H1 (cell line): Measurements from ENCODE around the gene MMAB. TPM values are rescaled to one million over a fixed set of nuclear protein-coding genes. Genes with fewer than 3 reads are reported as not detected.

ENCODE experiments used
- CTCF ChIA-PET: fragments of 300-600 bp; sonication (Branson Sonifier 250); formaldehyde crosslinking; loops from one replicate; lab custom pipeline; 2021; ENCODE audit not compliant: partially characterized antibody; lab: Charles Lee
- POLR2A ChIA-PET: fragments of 300-600 bp; sonication (Branson Sonifier 250); formaldehyde crosslinking; loops from one replicate; lab custom pipeline; 2021; ENCODE audit warnings: inconsistent platforms; ENCODE audit not compliant: partially characterized antibody; lab: Charles Lee
- DNase-seq, 2 experiments: peaks; one replicate each; pipeline versions ENCODE4 v3.0.0 to v3.0.0-alpha.2; 2010 to 2022; ENCODE audit warnings: low spot score in 2 of 2, low read depth in 1 of 2, mixed read lengths in 1 of 2
- FAIRE-seq: peaks from 2 replicates; lab custom pipeline; 2011; peaks lifted over from hg19 to GRCh38; lab: Jason Lieb, UNC
- H2AFZ ChIP-seq: 2 replicates; pipeline ENCODE4 v1.8.1; 2012; ENCODE audit warnings: low read length, inconsistent platforms
- H2AK5ac ChIP-seq: 2 replicates; pipeline ENCODE4 v1.6.1; 2013; ENCODE audit warnings: low read depth, low read length
- H2BK120ac ChIP-seq: replicated peaks from 2 replicates; pipeline ENCODE3; 2013; ENCODE audit warnings: low read depth, low read length, inconsistent platforms
- H2BK12ac ChIP-seq: 2 replicates; pipeline ENCODE4 v1.6.1; 2013; ENCODE audit warnings: low read depth, low read length
- H2BK15ac ChIP-seq: 2 replicates; pipeline ENCODE4 v1.6.1; 2013; ENCODE audit warnings: low read length
- H2BK20ac ChIP-seq: 2 replicates; pipeline ENCODE4 v1.6.1; 2013; ENCODE audit warnings: low read length
- H2BK5ac ChIP-seq: 2 replicates; pipeline ENCODE4 v1.6.1; 2013; ENCODE audit warnings: low read depth, low read length
- H3K14ac ChIP-seq: 2 replicates; pipeline ENCODE4 v1.6.1; 2013; ENCODE audit warnings: inconsistent platforms; ENCODE audit not compliant: insufficient read length
- H3K18ac ChIP-seq: 2 replicates; pipeline ENCODE4 v1.6.1; 2013; ENCODE audit warnings: low read length; ENCODE audit errors: extremely low read depth
- H3K23ac ChIP-seq: 2 replicates; pipeline ENCODE4 v1.6.1; 2013; ENCODE audit warnings: inconsistent platforms; ENCODE audit not compliant: insufficient read length
- H3K23me2 ChIP-seq: 2 replicates; pipeline ENCODE4 v1.6.1; 2013; ENCODE audit warnings: low read depth, low read length
- H3K27ac ChIP-seq: 2 replicates; pipeline ENCODE4 v1.6.1; 2011; ENCODE audit warnings: low read depth, low read length, inconsistent platforms
- H3K27me3 ChIP-seq, 4 experiments: replicated peaks in 1 of 4; 1 replicate in 1 of 4; 2 replicates in 3 of 4; pipeline versions ENCODE4 v1.6.1 to v1.8.1; 2011 to 2013; ENCODE audit warnings: low read length in 3 of 4, mild to moderate bottlenecking in 3 of 4, inconsistent platforms in 2 of 4, mixed read lengths in 2 of 4, moderate library complexity in 1 of 4; ENCODE audit not compliant: control insufficient read depth in 3 of 4, insufficient read depth in 3 of 4; ENCODE audit errors: extremely low read depth in 1 of 4
- H3K36me3 ChIP-seq, 4 experiments: 2 replicates each; pipeline versions ENCODE4 v1.6.1 to v1.8.1; 2011 to 2013; ENCODE audit warnings: mild to moderate bottlenecking in 4 of 4, low read length in 3 of 4, moderate library complexity in 2 of 4, control low read depth in 1 of 4, inconsistent platforms in 1 of 4; ENCODE audit not compliant: insufficient read depth in 4 of 4, control insufficient read depth in 2 of 4
- H3K4ac ChIP-seq: replicated peaks from 2 replicates; pipeline ENCODE3; 2013; ENCODE audit warnings: low read length, low read depth, mixed read lengths, inconsistent platforms; ENCODE audit not compliant: insufficient read length
- H3K4me1 ChIP-seq, 4 experiments: replicated peaks in 1 of 4; 1 replicate in 1 of 4; 2 replicates in 3 of 4; pipeline versions ENCODE4 v1.6.1 to v1.8.1; 2011 to 2013; ENCODE audit warnings: low read length in 3 of 4, inconsistent platforms in 2 of 4, mixed read lengths in 1 of 4; ENCODE audit not compliant: insufficient read depth in 4 of 4, control insufficient read depth in 3 of 4
- H3K4me2 ChIP-seq, 2 experiments: 2 replicates each; pipeline versions ENCODE4 v1.6.1 to v1.8.1; 2011 to 2013; ENCODE audit warnings: low read depth in 2 of 2, low read length in 2 of 2, control low read depth in 1 of 2, inconsistent platforms in 1 of 2, mild to moderate bottlenecking in 1 of 2; ENCODE audit not compliant: insufficient read depth in 1 of 2
- H3K4me3 ChIP-seq, 4 experiments: fragments of 200-600, 300-600 bp in 1 of 4; sonication (generic), shearing (Covaris generic), sonication (Bioruptor Twin) in 1 of 4; 2 replicates each; pipeline versions ENCODE4 v1.5.1 to v1.8.1; 2011 to 2016; ENCODE audit warnings: low read length in 4 of 4, low read depth in 3 of 4, control low read depth in 2 of 4, inconsistent platforms in 2 of 4, mild to moderate bottlenecking in 2 of 4, mixed read lengths in 1 of 4, moderate library complexity in 1 of 4; ENCODE audit not compliant: insufficient read depth in 2 of 4; ENCODE audit errors: extremely low read depth in 1 of 4
- H3K56ac ChIP-seq: replicated peaks from 2 replicates; pipeline ENCODE3; 2013; ENCODE audit warnings: low read depth, mild to moderate bottlenecking, mixed read lengths, low read length, inconsistent platforms; ENCODE audit not compliant: insufficient read length
- H3K79me1 ChIP-seq: 2 replicates; pipeline ENCODE4 v1.6.1; 2013; ENCODE audit warnings: low read depth, low read length, control low read depth
- H3K79me2 ChIP-seq, 2 experiments: 2 replicates each; pipeline versions ENCODE4 v1.6.1 to v1.8.1; 2012 to 2013; ENCODE audit warnings: low read length in 2 of 2, mild to moderate bottlenecking in 2 of 2, inconsistent platforms in 1 of 2; ENCODE audit not compliant: insufficient read depth in 2 of 2, control insufficient read depth in 1 of 2
- H3K9ac ChIP-seq, 4 experiments: replicated peaks in 1 of 4; 1 replicate in 1 of 4; 2 replicates in 3 of 4; pipeline versions ENCODE4 v1.6.1 to v1.8.1; 2011 to 2013; ENCODE audit warnings: low read depth in 3 of 4, low read length in 3 of 4, control low read depth in 2 of 4, mild to moderate bottlenecking in 2 of 4, moderate library complexity in 2 of 4, inconsistent platforms in 1 of 4; ENCODE audit errors: extremely low read depth in 1 of 4
- H3K9me3 ChIP-seq, 2 experiments: 2 replicates each; pipeline versions ENCODE4 v1.6.1 to v1.8.1; 2012 to 2013; ENCODE audit warnings: mild to moderate bottlenecking in 2 of 2, moderate library complexity in 2 of 2, control low read depth in 1 of 2, inconsistent platforms in 1 of 2, low read depth in 1 of 2, low read length in 1 of 2, mixed read lengths in 1 of 2; ENCODE audit not compliant: insufficient read depth in 2 of 2
- H4K20me1 ChIP-seq, 2 experiments: replicated peaks in 1 of 2; 2 replicates each; pipeline versions ENCODE3 to v1.8.1; 2011 to 2013; ENCODE audit warnings: inconsistent platforms in 2 of 2, low read length in 2 of 2, mild to moderate bottlenecking in 1 of 2; ENCODE audit not compliant: insufficient read depth in 2 of 2, control insufficient read depth in 1 of 2
- H4K5ac ChIP-seq: 2 replicates; pipeline ENCODE4 v1.6.1; 2013; ENCODE audit warnings: low read length, low read depth, mixed read lengths, inconsistent platforms; ENCODE audit not compliant: insufficient read length
- H4K8ac ChIP-seq: 2 replicates; pipeline ENCODE4 v1.8.0; 2013; ENCODE audit warnings: mild to moderate bottlenecking, moderate library complexity, low read length, inconsistent platforms; ENCODE audit not compliant: insufficient read depth; ENCODE audit errors: extremely low read depth
- H4K91ac ChIP-seq: replicated peaks from 2 replicates; pipeline ENCODE3; 2013; ENCODE audit warnings: low read length, mixed read lengths, inconsistent platforms; ENCODE audit not compliant: insufficient read length
- NANOG ChIP-seq: IDR thresholded peaks from 2 replicates; pipeline ENCODE4 v1.6.1; 2011; ENCODE audit warnings: low read length, low read depth, mild to moderate bottlenecking, inconsistent platforms; ENCODE audit not compliant: insufficient read depth, poor library complexity, severe bottlenecking
- whole genome bisulfite sequencing, 2 experiments: shearing (Covaris generic) in 1 of 2; methylation state at CpG; one replicate each; pipeline versions ENCODE4 v1.1.6 to v1.1.7; 2013 to 2015; ENCODE audit warnings: low lambda C conversion rate in 2 of 2, mixed read lengths in 2 of 2, inconsistent platforms in 1 of 2, low coverage in 1 of 2, missing lambda C conversion rate in 1 of 2; ENCODE audit not compliant: insufficient replicate concordance in 2 of 2, insufficient coverage in 1 of 2, insufficient read length in 1 of 2; ENCODE audit errors: extremely low coverage in 1 of 2, missing lambda C conversion rate in 1 of 2; 5-methylcytosine and 5-hydroxymethylcytosine counted together
- polyA plus RNA-seq, 7 experiments: library from polyadenylated mRNA; depleted of rRNA in 3 of 7; stranded (reverse) in 5 of 7; unstranded in 2 of 7; fragments of >200 nt in 5 of 7; fragments of 200-250 nt in 2 of 7; gene quantifications; 1 replicate in 5 of 7; 2 replicates in 1 of 7; 4 replicates in 1 of 7; pipeline versions ENCODE4 v1.2.1 to v1.2.3, GENCODE V29; 2011 to 2013; ENCODE audit warnings: missing spikeins in 2 of 7, mixed read lengths in 2 of 7
- total RNA-seq: library from RNA; stranded (reverse); fragmentation: NEBNext Ultra II Directional; extraction: Animal tissue kit (Norgen Biotek cat#: 25700); gene quantifications from 2 replicates; pipeline ENCODE4 v1.2.1, GENCODE V29; 2021

The MMAB gene
- total and polyA plus RNA-seq, 2 of the 8 experiments (the other 6 are each of a cell fraction or from before 2014, with no cell fraction given), result 12.9 to 18.5 TPM

DNA sequence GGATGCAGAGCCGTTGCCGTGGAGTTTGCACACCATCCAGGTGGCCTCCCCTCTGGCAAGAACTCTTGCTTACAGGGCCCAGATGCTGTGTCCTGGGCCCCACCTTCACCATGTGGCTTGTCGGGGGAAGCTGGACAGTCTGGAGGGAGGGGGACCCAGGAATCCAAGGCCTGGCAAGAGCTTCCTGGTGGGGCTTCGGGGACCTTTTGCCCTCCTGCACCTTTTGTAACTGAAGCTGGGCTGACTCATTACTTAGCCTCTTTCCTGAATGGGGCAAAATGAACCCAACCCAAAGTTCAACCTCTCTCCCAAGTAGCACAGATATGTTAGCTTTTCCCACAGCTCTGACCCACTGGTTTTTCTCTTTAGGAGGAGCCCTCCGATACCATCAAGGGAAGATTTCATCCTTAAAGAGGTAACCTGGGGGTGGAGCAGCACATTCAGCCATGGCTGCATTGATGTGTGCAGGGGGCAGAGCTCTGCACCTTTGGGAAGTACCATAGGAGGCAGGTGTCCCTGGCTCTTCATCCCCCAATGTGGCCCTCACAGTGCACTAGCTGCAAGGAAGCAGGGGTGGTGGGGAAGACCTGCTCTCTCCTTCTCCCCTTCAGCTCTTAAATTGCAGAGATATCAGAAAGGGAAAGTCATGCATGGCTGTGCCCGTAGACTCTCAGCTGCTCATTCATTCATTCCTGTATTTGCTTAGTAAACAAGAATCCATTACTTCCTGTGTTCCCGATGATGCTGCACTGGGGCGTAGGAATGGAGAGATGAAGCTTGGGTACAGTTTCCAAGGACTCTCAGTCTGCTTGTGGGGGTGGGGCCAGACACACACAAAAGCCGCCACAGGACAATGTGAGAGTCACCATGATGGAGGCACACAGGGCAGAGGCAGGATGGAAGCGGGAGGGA is 13.3 kb upstream of the MMAB start:
- Histone ChIP-seq H4K8ac (no peak overlapping the region; the same call in 1 of the 2 replicates), H4K91ac (no peak overlapping the region), H3K4ac (no peak overlapping the region), H3K18ac (no peak overlapping the region), H3K4me2 (no peak overlapping the region), H3K27me3 (no peaks in the 10 kb centered on the region), H2BK20ac (no peak overlapping the region), H3K36me3 (peaks cover 0 to 22% (median 10%) of the 10 kb centered on the region in 4 experiments; a peak in 6 of 8 replicates), H2BK15ac (no peak overlapping the region), H3K56ac (no peak overlapping the region), H3K4me3 (no peak overlapping the region), H2AFZ (no peak overlapping the region), H3K23me2 (no peaks in the 10 kb centered on the region), H3K23ac (no peak overlapping the region), H3K9me3 (no peaks in the 10 kb centered on the region), H3K79me2 (no peaks in the 10 kb centered on the region), H3K14ac (no peak overlapping the region), H3K79me1 (no peaks in the 10 kb centered on the region; the same call in 1 of the 2 replicates), H3K27ac (no peak overlapping the region), H4K5ac (no peak overlapping the region), H4K20me1 (peaks cover 0 to 2% of the 10 kb centered on the region in 2 experiments), H2BK5ac (no peak overlapping the region), H3K4me1 (no peaks in the 10 kb centered on the region), H2BK120ac (no peak overlapping the region), H3K9ac (no peak overlapping the region), H2AK5ac (no peak overlapping the region), H2BK12ac (no peak overlapping the region)
- WGBS, 2 experiments, result 85% methylated on average over 10 of the region's 10 CpGs; no CpG with 5 or more reads in 1 of the 2 experiments
- no peak for TF ChIP-seq NANOG
- FAIRE-seq (no peak), DNase-seq (no peak)
- ChIA-PET CTCF (interaction anchor here (0.5 to 8.0 kb wide), 11 partner anchors 8 to 191 kb away, joined by 3 to 68 read pairs (median 4); partner anchors contain the start of genes MMAB and MVK), POLR2A (interaction anchor here (0.7 kb wide), 1 partner anchor 110 kb away, joined by 3 read pairs; the partner anchor contains the start of gene KCTD10)
